ENCODE measurements around the gene CYP2W1.

- TF ChIP-seq, protein P1, sequence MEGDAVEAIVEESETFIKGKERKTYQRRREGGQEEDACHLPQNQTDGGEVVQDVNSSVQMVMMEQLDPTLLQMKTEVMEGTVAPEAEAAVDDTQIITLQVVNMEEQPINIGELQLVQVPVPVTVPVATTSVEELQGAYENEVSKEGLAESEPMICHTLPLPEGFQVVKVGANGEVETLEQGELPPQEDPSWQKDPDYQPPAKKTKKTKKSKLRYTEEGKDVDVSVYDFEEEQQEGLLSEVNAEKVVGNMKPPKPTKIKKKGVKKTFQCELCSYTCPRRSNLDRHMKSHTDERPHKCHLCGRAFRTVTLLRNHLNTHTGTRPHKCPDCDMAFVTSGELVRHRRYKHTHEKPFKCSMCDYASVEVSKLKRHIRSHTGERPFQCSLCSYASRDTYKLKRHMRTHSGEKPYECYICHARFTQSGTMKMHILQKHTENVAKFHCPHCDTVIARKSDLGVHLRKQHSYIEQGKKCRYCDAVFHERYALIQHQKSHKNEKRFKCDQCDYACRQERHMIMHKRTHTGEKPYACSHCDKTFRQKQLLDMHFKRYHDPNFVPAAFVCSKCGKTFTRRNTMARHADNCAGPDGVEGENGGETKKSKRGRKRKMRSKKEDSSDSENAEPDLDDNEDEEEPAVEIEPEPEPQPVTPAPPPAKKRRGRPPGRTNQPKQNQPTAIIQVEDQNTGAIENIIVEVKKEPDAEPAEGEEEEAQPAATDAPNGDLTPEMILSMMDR (IDR thresholded peaks at IDR 0.05; ENCODE audit: insufficient read depth, low read depth, low read length), result no peak
- no peak for TF ChIP-seq EZH2 (IDR thresholded peaks at IDR 0.05; ENCODE audit: insufficient read depth, low read length)
These were observed 26.9 kb upstream of the CYP2W1 start for GRCh38 chr7:956031-956430.
